Tibial nerve (tissue), 4 donors: ENCODE measurements around the gene AGO3. TPM values are rescaled to one million over a fixed set of nuclear protein-coding genes. Genes with fewer than 3 reads are reported as not detected.

ENCODE experiments used
- DNase-seq, 2 donors: peaks; one replicate each; pipeline ENCODE4 v3.0.0-alpha.2; 2019; ENCODE audit warnings: low spot score in 2 of 2
- H3K27ac ChIP-seq, 4 donors: fragments of 200-600 bp; sonication (generic) in 3 of 4; one replicate each; pipeline ENCODE4 v1.5.1; 2017 to 2019; ENCODE audit warnings: mild to moderate bottlenecking in 1 of 4
- H3K27me3 ChIP-seq, 2 donors: fragments of 200-600 bp; sonication (generic) in 1 of 2; one replicate each; pipeline versions ENCODE4 v1.5.1 to v1.6.0; 2017 to 2019
- H3K36me3 ChIP-seq, 3 donors: fragments of 200-600 bp; sonication (generic); one replicate each; pipeline ENCODE4 v1.5.1; 2018 to 2019
- H3K4me1 ChIP-seq, 4 donors: fragments of 200-600 bp; sonication (generic) in 3 of 4; one replicate each; pipeline ENCODE4 v1.5.1; 2017 to 2019
- H3K4me3 ChIP-seq, 4 donors: fragments of 200-600 bp; sonication (generic) in 3 of 4; one replicate each; pipeline ENCODE4 v1.5.1; 2017 to 2019; ENCODE audit warnings: mild to moderate bottlenecking in 1 of 4, moderate library complexity in 1 of 4
- H3K9me3 ChIP-seq, 4 donors: fragments of 200-600 bp; sonication (generic) in 3 of 4; one replicate each; pipeline ENCODE4 v1.5.1; 2017 to 2019
- CTCF ChIP-seq, 5 experiments: fragments of 200-600 bp in 3 of 5; fragments of 450-650 bp in 2 of 5; sonication (generic) in 3 of 5; IDR thresholded peaks; one replicate each; pipeline ENCODE4 v1.5.1; 2016 to 2019; ENCODE audit warnings: antibody characterized with exemption in 5 of 5, mild to moderate bottlenecking in 3 of 5, moderate library complexity in 2 of 5
- EP300 ChIP-seq, 2 donors: sonication (generic); formaldehyde crosslinking; IDR thresholded peaks; one replicate each; pipeline ENCODE4 v1.6.1; 2017; ENCODE audit warnings: antibody characterized with exemption in 2 of 2, mild to moderate bottlenecking in 1 of 2
- POLR2A ChIP-seq, 2 donors: fragments of 450-650 bp; IDR thresholded peaks; one replicate each; pipeline ENCODE4 v1.6.1; 2017; ENCODE audit warnings: antibody characterized with exemption in 2 of 2, mild to moderate bottlenecking in 2 of 2, moderate library complexity in 2 of 2
- WGBS, 2 donors: methylation state at CpG; one replicate each; pipeline ENCODE4 v1.1.5; 2018; 5-methylcytosine and 5-hydroxymethylcytosine counted together
- total RNA-seq, 4 donors: library from RNA; depleted of rRNA; stranded (reverse); fragments of >200 nt; gene quantifications; one replicate each; pipeline ENCODE4 v1.1.0, GENCODE V29; 2016

AGO3 gene
- total RNA-seq, 4 donors from 2014 or later = 16.2 to 31.8 (median 27.7) TPM

GRCh38 chr1:36109041-36109679 lies 178.3 kb downstream of the AGO3 start:
- WGBS, 2 donors = 65% methylated on average over 10 to 11 of the region's 11 CpGs
- Histone ChIP-seq H3K36me3 (no peaks in the 10 kb centered on the region), H3K27ac (peak overlapping the region in 2 of 4 donors; percentile 25 to 49), H3K4me1 (peaks cover 0 to 34% (median 3%) of the 10 kb centered on the region in 4 donors), H3K9me3 (no peaks in the 10 kb centered on the region), H3K27me3 (no peaks in the 10 kb centered on the region), H3K4me3 (no peak overlapping the region)
- no peak for DNase-seq
- TF ChIP-seq POLR2A (IDR thresholded peaks at IDR 0.05) (no peak), EP300 (IDR thresholded peaks at IDR 0.05) (no peak), CTCF (IDR thresholded peaks at IDR 0.05) (no peak)

GRCh38 chr1:36111151-36111550 lies 180.2 kb downstream of the AGO3 start:
- WGBS, 2 donors = 57% methylated on average over 4 of the region's 4 CpGs
- TF ChIP-seq EP300 (IDR thresholded peaks at IDR 0.05) = no peak
- TF ChIP-seq CTCF (IDR thresholded peaks at IDR 0.05) = no peak
- no peak for TF ChIP-seq POLR2A (IDR thresholded peaks at IDR 0.05)

GRCh38 chr1:36112823-36113222 lies 181.9 kb downstream of the AGO3 start:
- 83 to 85% methylated on average over 9 of the region's 9 CpGs for WGBS, 2 donors
- H3K36me3 ChIP-seq = no peaks in the 10 kb centered on the region
- H3K4me3 ChIP-seq = no peak overlapping the region
- peaks cover 0 to 53% (median 20%) of the 10 kb centered on the region in 4 donors for H3K4me1 ChIP-seq
- no peak for DNase-seq
- H3K27me3 ChIP-seq = no peaks in the 10 kb centered on the region
- no peak overlapping the region for H3K27ac ChIP-seq
- no peaks in the 10 kb centered on the region for H3K9me3 ChIP-seq
- TF ChIP-seq EP300 (IDR thresholded peaks at IDR 0.05) = no peak
- no peak for TF ChIP-seq POLR2A (IDR thresholded peaks at IDR 0.05)
- no peak for TF ChIP-seq CTCF (IDR thresholded peaks at IDR 0.05)

More at GRCh38 chr1:36111151-36111550, 180.2 kb downstream of the AGO3 start:
- Histone ChIP-seq H3K4me1 (peaks cover 0 to 51% (median 17%) of the 10 kb centered on the region in 4 donors), H3K9me3 (no peaks in the 10 kb centered on the region), H3K27ac (peak overlapping the region in 1 of 4 donors; percentile 20), H3K27me3 (no peaks in the 10 kb centered on the region), H3K4me3 (no peak overlapping the region), H3K36me3 (no peaks in the 10 kb centered on the region)
- no peak for DNase-seq

- Histone ChIP-seq H3K36me3 (no peaks in the 10 kb centered on the region), H3K4me1 (peaks cover 0 to 53% (median 24%) of the 10 kb centered on the region in 4 donors), H3K9me3 (no peaks in the 10 kb centered on the region), H3K27me3 (no peaks in the 10 kb centered on the region), H3K4me3 (no peak overlapping the region), H3K27ac (peak overlapping the region in 2 of 4 donors; percentile 84 to 90)
- 66 to 75% methylated on average over 5 of the region's 5 CpGs for WGBS, 2 donors
- TF ChIP-seq POLR2A (IDR thresholded peaks at IDR 0.05) = no peak
- no peak for TF ChIP-seq EP300 (IDR thresholded peaks at IDR 0.05)
- no peak for TF ChIP-seq CTCF (IDR thresholded peaks at IDR 0.05)
- no peak for DNase-seq
Measured at GRCh38 chr1:36114371-36114770, 183.5 kb downstream of the AGO3 start.

GRCh38 chr1:36115200-36115669 lies 184.3 kb downstream of the AGO3 start:
- no peak overlapping the region for H3K4me3 ChIP-seq
- no peaks in the 10 kb centered on the region for H3K36me3 ChIP-seq
- TF ChIP-seq POLR2A (IDR thresholded peaks at IDR 0.05) (no peak), CTCF (IDR thresholded peaks at IDR 0.05) (no peak), EP300 (IDR thresholded peaks at IDR 0.05) (peak in 1 of 2 donors; percentile 7)
- no peak for DNase-seq
- H3K9me3 ChIP-seq = no peaks in the 10 kb centered on the region
- H3K27me3 ChIP-seq = no peaks in the 10 kb centered on the region
- H3K27ac ChIP-seq = peak overlapping the region; percentile 9 to 90 (median 69)
- 27 to 38% methylated on average over 5 to 6 of the region's 18 CpGs for WGBS, 2 donors
- peaks cover 0 to 58% (median 30%) of the 10 kb centered on the region in 4 donors for H3K4me1 ChIP-seq
